Calu3 (cell line): Measurements from ENCODE around the gene SORBS2. TPM values are rescaled to one million over a fixed set of nuclear protein-coding genes. Genes with fewer than 3 reads are reported as not detected.

Source experiments
- BruUV-seq: library from RNA; stranded (reverse); fragments of 400-500 nt; replicated peaks from 2 replicates; lab custom pipeline; 2021; lab: Mats Ljungman, UMichigan
- CTCF ChIA-PET: fragments of 300-600 bp; sonication (Branson Sonifier 250); formaldehyde crosslinking; loops from one replicate; lab custom pipeline; 2022; ENCODE audit warnings: antibody characterized with exemption; lab: Charles Lee
- DNase-seq: peaks from one replicate; pipeline ENCODE4 v3.0.0; 2022
- H3K27ac Mint-ChIP-seq: one replicate; pipeline ENCODE4 v1.8.0; 2022; ENCODE audit warnings: mixed read lengths; ENCODE audit not compliant: unreplicated experiment
- H3K27me3 Mint-ChIP-seq: one replicate; pipeline ENCODE4 v1.8.0; 2022; ENCODE audit warnings: mixed read lengths; ENCODE audit not compliant: unreplicated experiment
- H3K36me3 Mint-ChIP-seq: one replicate; pipeline ENCODE4 v1.8.0; 2022; ENCODE audit warnings: mild to moderate bottlenecking, moderate library complexity, mixed read lengths; ENCODE audit not compliant: insufficient read depth, unreplicated experiment
- H3K4me1 Mint-ChIP-seq: one replicate; pipeline ENCODE4 v1.8.0; 2022; ENCODE audit warnings: mild to moderate bottlenecking, low read depth, mixed read lengths; ENCODE audit not compliant: unreplicated experiment
- H3K4me3 Mint-ChIP-seq: one replicate; pipeline ENCODE4 v1.8.0; 2022; ENCODE audit warnings: mild to moderate bottlenecking, low read depth, moderate library complexity, mixed read lengths; ENCODE audit not compliant: unreplicated experiment
- H3K9me3 Mint-ChIP-seq: one replicate; pipeline ENCODE4 v1.8.0; 2022; ENCODE audit warnings: low read depth, mixed read lengths; ENCODE audit not compliant: unreplicated experiment
- intact Hi-C: fragments of 100-400 bp; cut with micrococcal nuclease; formaldehyde crosslinking; loops from one replicate; pipeline ENCODE4 v1.10.0; 2022; ENCODE audit not compliant: unreplicated experiment
- total RNA-seq: library from RNA; stranded (reverse); gene quantifications from 2 replicates; pipeline ENCODE4 v1.2.3, GENCODE V29; 2022
- TF ChIP-seq, protein P1 (sequence below): fragments of 200-600 bp; IDR thresholded peaks from one replicate; pipeline ENCODE4 v1.8.0; 2022; ENCODE audit warnings: antibody characterized with exemption; ENCODE audit not compliant: unreplicated experiment

SORBS2 gene
- total RNA-seq, 1 experiment from 2014 or later: 52.8 TPM

DNA sequence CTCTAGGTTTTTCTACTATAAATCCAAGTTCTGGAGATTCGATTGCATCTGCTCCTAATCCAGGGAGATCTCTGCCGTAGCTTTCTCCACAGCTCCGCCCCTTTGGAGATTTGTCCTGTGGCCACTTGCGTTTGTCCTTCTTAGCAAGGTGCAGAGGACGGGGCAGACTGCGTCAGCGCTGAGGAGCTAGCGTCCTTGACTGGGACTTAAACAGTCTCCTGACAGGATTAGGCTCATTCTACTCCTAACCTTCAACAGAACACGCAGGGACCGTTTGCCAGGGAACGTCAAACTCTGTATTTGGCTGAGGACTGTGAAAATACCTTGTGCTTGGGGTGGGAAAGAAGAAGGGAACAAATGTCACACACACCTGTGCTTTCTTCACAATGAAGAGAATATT lies 38.6 kb downstream of the SORBS2 start:
- TF ChIP-seq, protein P1, sequence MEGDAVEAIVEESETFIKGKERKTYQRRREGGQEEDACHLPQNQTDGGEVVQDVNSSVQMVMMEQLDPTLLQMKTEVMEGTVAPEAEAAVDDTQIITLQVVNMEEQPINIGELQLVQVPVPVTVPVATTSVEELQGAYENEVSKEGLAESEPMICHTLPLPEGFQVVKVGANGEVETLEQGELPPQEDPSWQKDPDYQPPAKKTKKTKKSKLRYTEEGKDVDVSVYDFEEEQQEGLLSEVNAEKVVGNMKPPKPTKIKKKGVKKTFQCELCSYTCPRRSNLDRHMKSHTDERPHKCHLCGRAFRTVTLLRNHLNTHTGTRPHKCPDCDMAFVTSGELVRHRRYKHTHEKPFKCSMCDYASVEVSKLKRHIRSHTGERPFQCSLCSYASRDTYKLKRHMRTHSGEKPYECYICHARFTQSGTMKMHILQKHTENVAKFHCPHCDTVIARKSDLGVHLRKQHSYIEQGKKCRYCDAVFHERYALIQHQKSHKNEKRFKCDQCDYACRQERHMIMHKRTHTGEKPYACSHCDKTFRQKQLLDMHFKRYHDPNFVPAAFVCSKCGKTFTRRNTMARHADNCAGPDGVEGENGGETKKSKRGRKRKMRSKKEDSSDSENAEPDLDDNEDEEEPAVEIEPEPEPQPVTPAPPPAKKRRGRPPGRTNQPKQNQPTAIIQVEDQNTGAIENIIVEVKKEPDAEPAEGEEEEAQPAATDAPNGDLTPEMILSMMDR: no peak
- Mint-ChIP-seq H3K27me3 (no peaks in the 10 kb centered on the region), H3K36me3 (peaks cover 4% of the 10 kb centered on the region), H3K9me3 (no peaks in the 10 kb centered on the region), H3K4me3 (no peak overlapping the region), H3K4me1 (peaks cover 20% of the 10 kb centered on the region), H3K27ac (no peak overlapping the region)
- intact Hi-C loops: no loop called here
- CTCF ChIA-PET: interaction anchor here (0.6 kb wide), 1 partner anchor 264 kb away, joined by 6 read pairs; no protein-coding TSS in a partner anchor
- DNase-seq: no peak
- no TSS peak for BruUV-seq

GRCh38 chr4:185772391-185773093 lies 39.5 kb downstream of the SORBS2 start:
- no peak for DNase-seq
- H3K27ac Mint-ChIP-seq: no peak overlapping the region
- no peaks in the 10 kb centered on the region for H3K9me3 Mint-ChIP-seq
- no TSS peak for BruUV-seq
- CTCF ChIA-PET: no interaction called here
- TF ChIP-seq, protein P1: no peak
- peaks cover 4% of the 10 kb centered on the region for H3K36me3 Mint-ChIP-seq
- no peaks in the 10 kb centered on the region for H3K27me3 Mint-ChIP-seq
- H3K4me3 Mint-ChIP-seq: no peak overlapping the region
- intact Hi-C loops: no loop called here
- H3K4me1 Mint-ChIP-seq: peaks cover 20% of the 10 kb centered on the region

DNA sequence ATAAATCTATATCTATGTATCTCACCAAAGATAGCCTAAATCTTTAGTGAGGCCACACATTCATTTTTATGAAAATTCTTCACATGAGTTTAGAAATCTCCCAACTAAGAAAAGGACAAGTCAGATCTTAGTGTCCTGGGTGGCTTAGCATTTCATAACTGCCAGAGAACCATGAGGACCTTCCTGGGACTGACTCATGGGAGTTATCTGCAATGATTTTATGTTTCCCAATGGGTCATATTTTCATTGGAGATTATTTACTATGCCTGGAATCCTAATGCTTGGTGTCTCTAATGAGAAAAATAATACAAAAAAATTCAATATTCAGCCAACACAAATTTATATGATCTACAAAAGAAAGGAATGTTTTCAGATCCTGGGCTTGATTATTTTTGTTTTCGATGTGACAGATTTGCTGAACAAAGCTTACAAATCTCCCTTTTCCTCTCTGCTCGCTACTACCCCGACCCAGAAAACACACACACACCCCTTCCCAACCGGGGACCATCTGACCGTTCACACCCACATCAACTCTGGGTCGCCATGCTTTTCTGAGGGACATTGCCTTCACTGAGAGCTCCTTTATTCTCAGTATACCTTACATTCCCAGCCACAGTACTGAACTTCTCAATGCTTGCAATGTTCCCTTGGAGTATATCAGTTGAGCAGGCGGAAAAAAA lies 40.1 kb downstream of the SORBS2 start:
- no peak for DNase-seq
- CTCF ChIA-PET: no interaction called here
- peaks cover 4% of the 10 kb centered on the region for H3K36me3 Mint-ChIP-seq
- intact Hi-C loops: no loop called here
- H3K4me1 Mint-ChIP-seq: peaks cover 20% of the 10 kb centered on the region
- no TSS peak for BruUV-seq
- H3K9me3 Mint-ChIP-seq: no peaks in the 10 kb centered on the region
- no peak overlapping the region for H3K4me3 Mint-ChIP-seq
- H3K27ac Mint-ChIP-seq: no peak overlapping the region
- no peaks in the 10 kb centered on the region for H3K27me3 Mint-ChIP-seq
- TF ChIP-seq, protein P1: no peak

- no peak for DNase-seq
- H3K4me3 Mint-ChIP-seq: no peak overlapping the region
- H3K27me3 Mint-ChIP-seq: no peaks in the 10 kb centered on the region
- no peaks in the 10 kb centered on the region for H3K9me3 Mint-ChIP-seq
- CTCF ChIA-PET: no interaction called here
- no peak overlapping the region for H3K27ac Mint-ChIP-seq
- TF ChIP-seq, protein P1: no peak
- BruUV-seq: no TSS peak
- H3K4me1 Mint-ChIP-seq: peaks cover under 1% of the 10 kb centered on the region
- peaks cover 4% of the 10 kb centered on the region for H3K36me3 Mint-ChIP-seq
- intact Hi-C loops: no loop called here
Measured at GRCh38 chr4:185767528-185767927, 44.5 kb downstream of the SORBS2 start.
